Middle frontal gyrus (tissue), 1 donor: ENCODE results near the gene UTP15.

ENCODE experiments used
- DNase-seq: peaks from one replicate; pipeline ENCODE4 v3.0.0-alpha.2; 2015; ENCODE audit warnings: low spot score; ENCODE audit errors: extremely low spot score

Gene UTP15

GRCh38 chr5:73565139-73565968, at the start of gene UTP15, which contains the start of gene ANKRA2:
Gene UTP15 (plus strand): TSS chr5:73565743. CDS start chr5:73567345, 1,602 bp downstream.
Gene ANKRA2 (minus strand): TSS chr5:73565639. CDS start chr5:73562881, 2,758 bp downstream.
- DNase-seq: peak; percentile 96

- DNase-seq: peak; percentile 50
Observed at GRCh38 chr5:73519531-73520283, 45.8 kb upstream of the UTP15 start.

GRCh38 chr5:73522989-73523388, 42.6 kb upstream of the UTP15 start:
- DNase-seq: no peak

GRCh38 chr5:73523861-73524260, 41.7 kb upstream of the UTP15 start:
- no peak for DNase-seq

GRCh38 chr5:73525606-73526203, 39.8 kb upstream of the UTP15 start:
- no peak for DNase-seq

GRCh38 chr5:73528248-73528647, 37.3 kb upstream of the UTP15 start:
- DNase-seq: no peak

- DNase-seq: no peak
Observed at GRCh38 chr5:73529081-73529480, 36.5 kb upstream of the UTP15 start.

- no peak for DNase-seq
Observed at GRCh38 chr5:73531356-73531755, 34.2 kb upstream of the UTP15 start.

- DNase-seq: no peak
Observed at GRCh38 chr5:73532195-73532594, 33.3 kb upstream of the UTP15 start.

- DNase-seq: no peak
Observed at GRCh38 chr5:73534011-73534644, 31.4 kb upstream of the UTP15 start.

GRCh38 chr5:73534971-73535370, 30.6 kb upstream of the UTP15 start:
- no peak for DNase-seq

GRCh38 chr5:73539730-73540129, 25.8 kb upstream of the UTP15 start:
- no peak for DNase-seq

GRCh38 chr5:73540192-73540591, 25.4 kb upstream of the UTP15 start:
- DNase-seq: no peak

- DNase-seq: no peak
Observed at GRCh38 chr5:73542020-73542419, 23.5 kb upstream of the UTP15 start.

GRCh38 chr5:73544429-73545402, 20.8 kb upstream of the UTP15 start:
- DNase-seq: no peak

- DNase-seq: no peak
Observed at GRCh38 chr5:73545403-73545779, 20.2 kb upstream of the UTP15 start.

- no peak for DNase-seq
Observed at GRCh38 chr5:73550016-73550415, 15.5 kb upstream of the UTP15 start.

GRCh38 chr5:73552642-73553041, 12.9 kb upstream of the UTP15 start:
- no peak for DNase-seq

GRCh38 chr5:73558950-73559349, 6.6 kb upstream of the UTP15 start:
- no peak for DNase-seq

- DNase-seq: no peak
Observed at GRCh38 chr5:73564018-73564417, 1.5 kb upstream of the UTP15 start.
